LNCAP (cell line): ENCODE data around the gene NF2.

Source experiments
- TF ChIP-seq, protein P1 (sequence below): fragments of 450-650 bp; IDR thresholded peaks from 2 replicates; pipeline ENCODE4 v1.5.1; 2017; ENCODE audit warnings: mild to moderate bottlenecking

Gene NF2

DNA sequence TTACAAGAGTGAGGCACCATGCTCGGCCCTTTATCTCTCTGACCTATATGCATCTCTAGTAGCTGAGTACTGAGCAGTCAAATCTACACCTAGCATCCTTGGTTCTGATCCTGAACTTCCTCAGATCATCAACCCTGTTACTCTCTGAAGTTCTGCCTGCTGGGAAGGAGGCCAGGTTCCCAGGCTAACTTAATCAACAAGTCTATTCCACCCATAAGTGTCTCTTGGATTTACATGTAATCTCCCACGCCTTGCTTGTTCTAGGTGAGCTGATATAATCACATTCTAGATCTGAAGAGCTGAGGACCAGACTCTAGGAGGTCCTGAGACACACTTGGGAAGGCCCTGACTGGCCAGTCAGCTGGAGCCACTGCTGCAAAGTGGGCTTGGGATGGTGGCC lies 138.5 kb downstream of the NF2 start:
- TF ChIP-seq, protein P1, sequence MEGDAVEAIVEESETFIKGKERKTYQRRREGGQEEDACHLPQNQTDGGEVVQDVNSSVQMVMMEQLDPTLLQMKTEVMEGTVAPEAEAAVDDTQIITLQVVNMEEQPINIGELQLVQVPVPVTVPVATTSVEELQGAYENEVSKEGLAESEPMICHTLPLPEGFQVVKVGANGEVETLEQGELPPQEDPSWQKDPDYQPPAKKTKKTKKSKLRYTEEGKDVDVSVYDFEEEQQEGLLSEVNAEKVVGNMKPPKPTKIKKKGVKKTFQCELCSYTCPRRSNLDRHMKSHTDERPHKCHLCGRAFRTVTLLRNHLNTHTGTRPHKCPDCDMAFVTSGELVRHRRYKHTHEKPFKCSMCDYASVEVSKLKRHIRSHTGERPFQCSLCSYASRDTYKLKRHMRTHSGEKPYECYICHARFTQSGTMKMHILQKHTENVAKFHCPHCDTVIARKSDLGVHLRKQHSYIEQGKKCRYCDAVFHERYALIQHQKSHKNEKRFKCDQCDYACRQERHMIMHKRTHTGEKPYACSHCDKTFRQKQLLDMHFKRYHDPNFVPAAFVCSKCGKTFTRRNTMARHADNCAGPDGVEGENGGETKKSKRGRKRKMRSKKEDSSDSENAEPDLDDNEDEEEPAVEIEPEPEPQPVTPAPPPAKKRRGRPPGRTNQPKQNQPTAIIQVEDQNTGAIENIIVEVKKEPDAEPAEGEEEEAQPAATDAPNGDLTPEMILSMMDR = no peak

DNA sequence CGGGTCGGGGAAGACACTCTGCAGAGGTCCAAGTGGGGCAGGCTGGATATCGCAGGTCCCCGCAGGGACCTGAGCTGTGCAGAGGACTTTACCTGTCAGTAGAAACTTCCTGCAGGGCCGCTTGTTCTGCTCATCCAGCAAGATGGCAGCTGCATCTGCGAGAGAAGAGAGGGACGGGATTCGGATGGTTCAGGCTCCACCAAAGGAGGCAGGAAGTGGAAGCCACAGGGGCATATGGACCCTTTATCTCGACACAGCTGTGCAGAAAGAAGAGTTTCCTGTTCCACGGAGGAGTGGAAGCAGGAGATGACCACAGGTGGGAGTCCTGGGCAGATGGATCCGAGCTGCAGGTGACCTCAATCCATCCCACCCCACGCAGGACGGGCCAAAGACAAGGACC lies 138.9 kb downstream of the NF2 start:
- TF ChIP-seq, protein P1 = no peak

DNA sequence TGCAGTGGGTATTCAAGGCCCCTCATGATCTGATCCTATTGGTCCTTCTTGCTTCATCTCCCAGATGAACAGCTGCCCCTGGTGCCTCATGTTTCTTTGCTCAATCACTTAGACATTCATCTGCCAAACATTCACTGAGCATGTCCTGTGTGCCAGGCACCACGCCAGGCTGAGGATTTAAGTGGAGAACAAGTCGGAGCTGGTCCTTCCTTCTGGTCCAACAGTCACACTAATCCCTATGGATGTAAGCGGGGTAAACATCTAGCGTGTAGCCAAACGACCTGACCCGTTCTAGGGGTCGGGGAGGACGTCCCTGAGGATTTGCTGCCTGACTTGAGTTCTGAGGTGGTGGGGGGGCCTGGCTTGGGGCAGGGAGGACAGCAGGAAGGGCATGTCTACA lies 141.5 kb downstream of the NF2 start:
- TF ChIP-seq, protein P1 = no peak

DNA sequence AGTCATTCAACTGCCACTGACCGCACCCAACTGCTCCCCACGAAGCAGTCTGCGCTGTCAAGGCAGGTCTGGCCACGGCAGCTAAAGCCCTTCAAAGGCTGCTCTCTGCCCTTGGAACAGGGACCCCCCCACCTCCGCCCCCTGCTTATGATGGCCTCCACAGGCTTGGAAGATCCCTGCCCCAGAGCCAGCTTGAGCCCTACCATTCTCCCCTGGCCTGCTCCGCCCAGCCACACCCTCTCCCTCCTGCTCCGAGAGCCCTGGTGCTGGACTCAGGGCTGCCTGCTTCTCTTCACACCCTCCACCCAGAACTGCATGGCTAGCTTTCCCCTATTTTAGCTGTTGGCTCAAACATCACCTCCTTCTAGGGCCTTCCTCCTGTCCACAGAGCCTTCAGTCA lies 144.4 kb downstream of the NF2 start:
- TF ChIP-seq, protein P1 = no peak
